ENCODE measurements around the gene PFN3. TPM values are rescaled to one million over a fixed set of nuclear protein-coding genes. Genes with fewer than 3 reads are reported as not detected.

PFN3 gene
- total RNA-seq, 2 donors from 2014 or later, result not detected

- Histone ChIP-seq H3K4me3 (no peak overlapping the region), H3K9me3 (no peaks in the 10 kb centered on the region), H3K4me1 (peaks cover 0 to 20% of the 10 kb centered on the region in 2 donors), H3K27me3 (no peaks in the 10 kb centered on the region), H3K36me3 (no peaks in the 10 kb centered on the region), H3K27ac (no peak overlapping the region)
- DNase-seq (ENCODE audit: low spot score), result no peak
- TF ChIP-seq, protein P1, sequence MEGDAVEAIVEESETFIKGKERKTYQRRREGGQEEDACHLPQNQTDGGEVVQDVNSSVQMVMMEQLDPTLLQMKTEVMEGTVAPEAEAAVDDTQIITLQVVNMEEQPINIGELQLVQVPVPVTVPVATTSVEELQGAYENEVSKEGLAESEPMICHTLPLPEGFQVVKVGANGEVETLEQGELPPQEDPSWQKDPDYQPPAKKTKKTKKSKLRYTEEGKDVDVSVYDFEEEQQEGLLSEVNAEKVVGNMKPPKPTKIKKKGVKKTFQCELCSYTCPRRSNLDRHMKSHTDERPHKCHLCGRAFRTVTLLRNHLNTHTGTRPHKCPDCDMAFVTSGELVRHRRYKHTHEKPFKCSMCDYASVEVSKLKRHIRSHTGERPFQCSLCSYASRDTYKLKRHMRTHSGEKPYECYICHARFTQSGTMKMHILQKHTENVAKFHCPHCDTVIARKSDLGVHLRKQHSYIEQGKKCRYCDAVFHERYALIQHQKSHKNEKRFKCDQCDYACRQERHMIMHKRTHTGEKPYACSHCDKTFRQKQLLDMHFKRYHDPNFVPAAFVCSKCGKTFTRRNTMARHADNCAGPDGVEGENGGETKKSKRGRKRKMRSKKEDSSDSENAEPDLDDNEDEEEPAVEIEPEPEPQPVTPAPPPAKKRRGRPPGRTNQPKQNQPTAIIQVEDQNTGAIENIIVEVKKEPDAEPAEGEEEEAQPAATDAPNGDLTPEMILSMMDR (IDR thresholded peaks at IDR 0.05), result no peak
These were observed 45.8 kb downstream of the PFN3 start for GRCh38 chr5:177354711-177355110.

GRCh38 chr5:177354256-177354655 is 46.2 kb downstream of the PFN3 start:
- no peaks in the 10 kb centered on the region for H3K27me3 ChIP-seq
- H3K4me1 ChIP-seq, result peaks cover 0 to 24% of the 10 kb centered on the region in 2 donors
- TF ChIP-seq, protein P1 (IDR thresholded peaks at IDR 0.05), result no peak
- no peak for DNase-seq (ENCODE audit: low spot score)
- no peaks in the 10 kb centered on the region for H3K36me3 ChIP-seq
- no peak overlapping the region for H3K27ac ChIP-seq
- no peaks in the 10 kb centered on the region for H3K9me3 ChIP-seq
- no peak overlapping the region for H3K4me3 ChIP-seq

DNA sequence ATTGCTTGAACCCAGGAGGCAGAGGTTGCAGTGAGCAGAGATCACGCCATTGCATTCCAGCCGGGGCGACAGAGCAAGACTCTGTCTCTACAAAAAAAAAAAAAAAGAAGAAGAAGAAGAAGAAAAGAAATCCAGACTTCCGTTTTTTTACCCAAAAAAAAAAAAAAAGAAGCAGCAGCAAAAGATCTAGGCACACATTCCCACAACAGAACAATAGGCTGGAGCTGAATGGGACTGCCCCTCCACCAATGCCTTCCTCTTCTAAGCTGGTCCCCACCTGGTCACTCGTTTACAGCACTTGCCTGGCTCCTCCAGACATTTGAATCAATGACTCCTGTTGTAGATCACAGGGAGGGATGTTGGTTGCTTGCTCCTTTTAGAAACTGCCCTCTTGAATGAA is 47.4 kb downstream of the PFN3 start:
- DNase-seq (ENCODE audit: low spot score), result no peak
- Histone ChIP-seq H3K36me3 (no peaks in the 10 kb centered on the region), H3K27me3 (no peaks in the 10 kb centered on the region), H3K27ac (no peak overlapping the region), H3K4me3 (no peak overlapping the region), H3K4me1 (peaks cover 0 to 29% of the 10 kb centered on the region in 2 donors), H3K9me3 (no peaks in the 10 kb centered on the region)
- TF ChIP-seq, protein P1 (IDR thresholded peaks at IDR 0.05), result no peak

GRCh38 chr5:177351392-177352329 is 48.8 kb downstream of the PFN3 start, which contains the start of gene LMAN2:
Gene LMAN2, minus strand, starts transcription at chr5:177351668. Its CDS starts 21 bp downstream, at chr5:177351647.
- peak within 1 kb of the TSS; percentile 89 to 92 for H3K27ac ChIP-seq
- peak; percentile 95 for DNase-seq (ENCODE audit: low spot score)
- TF ChIP-seq, protein P1 (IDR thresholded peaks at IDR 0.05), result no peak
- no peaks in the 10 kb centered on the region for H3K27me3 ChIP-seq
- H3K4me1 ChIP-seq, result peaks cover 0 to 23% of the 10 kb centered on the region in 2 donors
- no peaks in the 10 kb centered on the region for H3K9me3 ChIP-seq
- peak within 1 kb of the TSS; percentile 78 to 84 for H3K4me3 ChIP-seq
- peaks cover 6% of the 10 kb centered on the region for H3K36me3 ChIP-seq

GRCh38 chr5:177350776-177351391 is 49.6 kb downstream of the PFN3 start:
- H3K4me3 ChIP-seq, result peak overlapping the region; percentile 78 to 84
- H3K27me3 ChIP-seq, result no peaks in the 10 kb centered on the region
- no peaks in the 10 kb centered on the region for H3K9me3 ChIP-seq
- TF ChIP-seq, protein P1 (IDR thresholded peaks at IDR 0.05), result no peak
- H3K36me3 ChIP-seq, result peaks cover 6% of the 10 kb centered on the region
- DNase-seq (ENCODE audit: low spot score), result no peak
- H3K27ac ChIP-seq, result peak overlapping the region; percentile 89 to 92
- H3K4me1 ChIP-seq, result peaks cover 0 to 23% of the 10 kb centered on the region in 2 donors

Other genes starting within 250 kb of the PFN3 start
- 10 to 100 TPM; 14.8 to 14.9 TPM for gene RAB24, start 96.9 kb downstream of the PFN3 start, total RNA-seq
- gene PRELID1, start 96.9 kb downstream of the PFN3 start, total RNA-seq, result 10 to 100 TPM; 26.7 to 44.3 TPM
- 1 to 10 TPM; 1.6 to 1.8 TPM for gene MXD3, start 88.8 kb downstream of the PFN3 start, total RNA-seq
- 100 to 1,000 TPM; 128 to 134 TPM for gene LMAN2, start 49.0 kb downstream of the PFN3 start, total RNA-seq
- gene RGS14, start 42.7 kb downstream of the PFN3 start, total RNA-seq, result 1 to 10 TPM; 3.1 to 6.8 TPM
- gene SLC34A1, start 16.2 kb downstream of the PFN3 start, total RNA-seq, result not detected
- under 1 TPM in 1 of 2 donors, not detected in 1; 0.43 TPM for gene F12, start 8.9 kb upstream of the PFN3 start, total RNA-seq
- gene GRK6, start 26.0 kb upstream of the PFN3 start, total RNA-seq, result 10 to 100 TPM in 1 of 2 donors, 1 to 10 TPM in 1; 9.9 to 14.1 TPM
- gene PRR7, start 46.2 kb upstream of the PFN3 start, total RNA-seq, result 1 to 10 TPM in 1 of 2 donors, under 1 TPM in 1; 0.90 to 1.1 TPM
- gene DBN1, start 73.0 kb upstream of the PFN3 start, total RNA-seq, result 10 to 100 TPM; 25.0 to 47.2 TPM
- 10 to 100 TPM; 45.8 to 56.0 TPM for gene PDLIM7, start 96.9 kb upstream of the PFN3 start, total RNA-seq
- gene DOK3, start 109.2 kb upstream of the PFN3 start, total RNA-seq, result 1 to 10 TPM; 1.6 to 2.6 TPM
- 10 to 100 TPM; 40.9 to 45.5 TPM for gene DDX41, start 116.3 kb upstream of the PFN3 start, total RNA-seq
- gene FAM193B, start 153.9 kb upstream of the PFN3 start, total RNA-seq, result 10 to 100 TPM in 1 of 2 donors, 1 to 10 TPM in 1; 9.8 to 20.7 TPM
- gene TMED9, start 191.5 kb upstream of the PFN3 start, total RNA-seq, result 10 to 100 TPM; 49.6 to 63.8 TPM
- 10 to 100 TPM; 12.2 to 21.3 TPM for gene B4GALT7, start 199.5 kb upstream of the PFN3 start, total RNA-seq